Activated CD8-positive, alpha-beta memory T cell treated with anti-CD3 and anti-CD28 coated beads for 36 hours (primary cell): ENCODE data around the gene VSIR. TPM values are rescaled to one million over a fixed set of nuclear protein-coding genes. Genes with fewer than 3 reads are reported as not detected.

Experiments used
- CTCF ChIA-PET: fragments of 350-600 bp; sonication (Branson Sonifier 250); formaldehyde crosslinking; loops from one replicate; lab custom pipeline; 2021; ENCODE audit warnings: antibody characterized with exemption; lab: Charles Lee
- POLR2A ChIA-PET: fragments of 350-600 bp; sonication (Branson Sonifier 250); formaldehyde crosslinking; loops from one replicate; lab custom pipeline; 2021; ENCODE audit warnings: antibody characterized with exemption; lab: Charles Lee
- total RNA-seq, 2 experiments: library from RNA; stranded (reverse); gene quantifications; one replicate each; pipeline ENCODE4 v1.2.3, GENCODE V29; 2021

VSIR gene
- total RNA-seq, 2 experiments from 2014 or later, result 52.7 to 60.8 TPM

DNA sequence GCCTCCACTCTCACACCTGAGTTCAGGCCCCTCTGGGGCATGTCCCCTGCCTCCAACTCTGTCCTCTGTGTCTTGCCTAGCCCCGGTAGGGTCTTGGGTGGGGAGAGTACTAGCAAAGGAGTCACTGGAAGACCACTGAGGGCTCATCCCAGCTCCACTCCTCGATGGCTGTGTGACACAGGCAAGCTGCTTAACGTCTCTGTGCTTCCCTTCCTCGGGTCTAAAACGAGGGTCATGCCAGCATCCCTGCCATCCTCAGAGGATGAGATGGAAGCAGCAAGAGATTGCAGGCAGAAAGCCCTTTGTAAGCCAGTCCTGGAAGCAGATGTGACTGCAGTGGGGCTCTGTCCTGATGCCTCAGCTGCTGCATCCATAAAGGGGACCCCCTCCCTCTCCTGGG lies 38.5 kb downstream of the VSIR start:
- ChIA-PET CTCF (interaction anchor here (1.9 to 3.4 kb wide), 2 partner anchors 8 to 38 kb away, joined by 6 to 13 read pairs; partner anchors contain the start of gene VSIR), POLR2A (interaction anchor here (1.7 to 2.4 kb wide), 2 partner anchors 14 to 38 kb away, joined by 7 to 9 read pairs; partner anchors contain the start of gene VSIR)

DNA sequence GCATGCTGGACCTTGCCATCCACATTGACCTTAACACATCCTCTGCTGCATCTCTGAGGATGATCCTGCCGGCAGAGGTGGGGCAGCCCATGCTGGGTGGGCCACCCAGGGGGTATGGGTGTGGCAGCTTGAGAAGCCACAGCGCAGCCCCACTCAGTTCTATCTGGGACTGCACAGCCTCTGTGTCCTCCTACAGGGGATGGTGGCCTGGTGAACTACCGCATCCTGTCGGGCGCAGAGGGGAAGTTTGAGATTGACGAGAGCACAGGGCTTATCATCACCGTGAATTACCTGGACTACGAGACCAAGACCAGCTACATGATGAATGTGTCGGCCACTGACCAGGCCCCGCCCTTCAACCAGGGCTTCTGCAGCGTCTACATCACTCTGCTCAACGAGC lies 41.5 kb downstream of the VSIR start:
- CTCF ChIA-PET, result interaction anchor here (1.0 to 11.6 kb wide), 5 partner anchors 11 to 41 kb away, joined by 3 to 86 read pairs (median 5); partner anchors contain the start of gene VSIR
- POLR2A ChIA-PET, result interaction anchor here (1.5 to 2.9 kb wide), 2 partner anchors 17 to 41 kb away, joined by 4 to 12 read pairs; partner anchors contain the start of gene VSIR

DNA sequence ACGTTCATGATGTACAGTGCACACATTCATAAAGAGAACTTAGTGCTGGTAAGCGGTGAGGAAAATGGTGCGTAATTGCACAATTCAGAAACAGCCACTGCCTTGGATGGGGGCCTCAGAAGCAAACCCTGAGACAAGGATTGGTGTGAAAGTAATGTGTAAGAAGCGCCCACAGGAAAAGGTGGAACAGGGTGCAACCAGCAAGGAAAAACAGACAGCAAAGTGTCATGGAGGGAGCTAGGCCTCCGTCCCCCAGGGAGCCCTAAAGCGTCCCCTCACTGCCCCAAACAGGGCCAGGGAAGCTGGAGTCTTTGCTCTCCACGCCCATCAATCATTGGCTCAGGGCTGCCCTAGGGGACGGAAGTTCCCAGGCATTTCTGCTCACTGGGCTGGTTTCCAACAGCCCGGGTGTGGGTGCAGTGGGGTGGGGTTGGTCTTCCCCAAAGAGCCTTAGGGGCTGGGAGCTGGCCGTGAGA lies 44.1 kb downstream of the VSIR start:
- ChIA-PET CTCF (interaction anchor here (1.2 to 11.6 kb wide), 5 partner anchors 13 to 44 kb away, joined by 4 to 86 read pairs (median 12); partner anchors contain the start of gene VSIR), POLR2A (interaction anchor here (0.9 to 2.0 kb wide), 6 partner anchors 13 to 44 kb away, joined by 3 to 12 read pairs (median 5); partner anchors contain the start of gene VSIR)

DNA sequence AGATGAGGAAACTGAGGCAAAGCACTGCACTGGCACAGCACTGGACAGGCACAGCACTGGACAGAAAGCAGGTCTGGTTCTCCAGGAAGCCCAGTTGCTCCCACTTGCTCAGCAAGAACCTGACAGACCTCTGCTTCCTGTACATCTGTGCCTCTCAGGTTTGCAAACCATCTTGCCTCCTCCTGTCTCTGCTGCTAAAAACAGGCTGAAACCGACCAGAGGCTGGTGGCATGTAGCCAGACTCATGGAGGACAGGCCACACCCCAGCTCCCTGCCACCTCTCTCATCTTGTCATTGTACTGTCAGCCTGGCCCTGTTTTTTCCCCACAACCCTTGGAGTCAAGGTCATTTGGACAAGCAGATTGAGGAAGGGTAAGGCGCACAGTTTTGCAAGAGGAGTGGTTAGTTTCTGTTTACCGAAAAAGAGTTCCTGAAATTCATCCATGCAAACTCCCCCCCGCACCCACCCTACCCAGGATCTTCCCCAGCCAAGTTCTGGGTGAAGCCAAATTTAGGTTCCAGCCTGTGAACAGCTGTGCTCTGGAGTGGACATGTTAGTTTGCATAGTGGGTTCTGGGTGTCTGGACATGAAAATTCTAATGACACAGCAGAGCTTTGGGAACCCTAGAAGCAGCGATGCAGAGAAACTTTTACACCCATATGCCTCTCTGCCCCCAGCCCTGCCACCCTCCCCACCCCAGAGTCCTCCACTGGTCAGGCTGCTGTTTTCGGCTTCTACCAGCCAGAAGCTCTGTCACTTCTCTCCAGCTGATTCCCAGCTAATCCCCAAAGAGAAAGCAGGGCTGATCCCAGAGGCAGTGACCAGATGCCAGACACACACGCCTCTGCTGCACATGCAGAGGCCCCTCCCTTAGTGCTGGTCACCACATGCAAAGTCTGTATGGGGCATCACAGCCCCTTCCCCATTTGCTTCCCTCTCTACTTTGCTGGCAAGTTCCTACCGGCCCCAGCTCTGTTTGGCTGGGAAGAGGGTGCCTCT lies 45.3 kb downstream of the VSIR start:
- CTCF ChIA-PET, result interaction anchor here (0.9 to 11.6 kb wide), 11 partner anchors 8 to 45 kb away, joined by 3 to 86 read pairs (median 12); partner anchors contain the start of gene VSIR
- POLR2A ChIA-PET, result interaction anchor here (1.0 to 3.5 kb wide), 7 partner anchors 9 to 45 kb away, joined by 3 to 12 read pairs (median 4); partner anchors contain the start of gene VSIR

DNA sequence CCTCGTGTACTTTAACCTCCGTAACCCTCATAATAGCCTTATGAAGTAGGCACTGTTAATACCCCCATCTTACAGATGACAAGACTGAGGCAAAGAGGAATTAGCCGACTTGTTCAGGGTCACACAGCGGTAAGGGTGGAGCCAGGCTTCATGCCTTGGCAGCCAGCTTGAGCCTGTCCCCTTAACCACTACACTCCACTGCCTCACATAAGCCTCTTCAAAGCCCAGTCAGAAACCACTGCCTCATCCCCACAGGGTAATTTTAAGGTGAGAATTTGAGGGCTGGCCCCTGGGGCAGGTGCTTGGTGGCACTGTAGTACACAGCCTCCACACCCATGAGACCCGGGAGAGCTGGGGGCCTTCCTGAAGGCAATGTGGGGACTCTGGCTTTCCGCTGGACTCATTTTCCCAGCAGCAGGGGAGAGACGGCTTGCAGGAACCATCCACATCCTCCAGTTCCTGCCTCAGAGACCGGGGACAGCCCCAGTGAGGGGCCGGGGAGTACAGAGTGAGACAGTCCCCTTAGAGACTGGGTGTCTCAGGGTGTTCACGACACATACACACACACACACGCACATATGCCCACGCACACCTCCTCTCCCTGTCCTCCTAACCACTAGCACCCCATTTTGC lies 46.1 kb downstream of the VSIR start:
- POLR2A ChIA-PET, result interaction anchor here (1.2 to 3.5 kb wide), 9 partner anchors 10 to 46 kb away, joined by 3 to 18 read pairs (median 5); partner anchors contain the start of gene VSIR

DNA sequence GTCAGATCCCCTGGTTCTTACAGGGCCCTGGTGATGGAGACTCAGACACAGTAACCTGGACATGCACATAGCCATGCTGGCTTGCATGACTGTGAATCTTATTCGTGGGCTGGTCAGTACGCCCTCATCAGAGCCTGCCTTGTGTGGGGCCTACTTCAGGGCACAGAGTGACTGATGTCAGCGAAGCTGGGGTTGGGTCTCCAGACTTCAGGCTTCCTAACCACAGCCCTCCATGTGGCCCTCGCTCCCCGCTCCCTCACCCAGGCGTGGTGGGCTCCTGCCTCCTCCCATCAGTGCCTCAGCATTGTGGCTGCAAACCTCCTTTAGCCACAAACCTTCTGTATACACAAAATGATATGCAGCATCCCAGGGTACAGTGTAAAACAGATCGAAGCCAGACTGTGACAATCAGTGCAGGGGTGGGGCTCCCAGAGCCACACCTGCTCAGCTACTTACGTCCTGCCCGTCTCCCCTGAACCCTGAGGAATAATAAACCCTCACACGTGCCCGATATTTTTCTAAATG lies 46.7 kb downstream of the VSIR start:
- ChIA-PET CTCF (interaction anchor here (1.3 to 11.6 kb wide), 11 partner anchors 9 to 47 kb away, joined by 3 to 86 read pairs (median 12); partner anchors contain the start of gene VSIR), POLR2A (interaction anchor here (0.7 to 3.5 kb wide), 8 partner anchors 9 to 49 kb away, joined by 3 to 18 read pairs (median 4); partner anchors contain the start of gene VSIR)

More for the DNA sequence above, 46.1 kb downstream of the VSIR start:
- CTCF ChIA-PET, result interaction anchor here (1.3 to 11.6 kb wide), 11 partner anchors 9 to 46 kb away, joined by 3 to 86 read pairs (median 12); partner anchors contain the start of gene VSIR

DNA sequence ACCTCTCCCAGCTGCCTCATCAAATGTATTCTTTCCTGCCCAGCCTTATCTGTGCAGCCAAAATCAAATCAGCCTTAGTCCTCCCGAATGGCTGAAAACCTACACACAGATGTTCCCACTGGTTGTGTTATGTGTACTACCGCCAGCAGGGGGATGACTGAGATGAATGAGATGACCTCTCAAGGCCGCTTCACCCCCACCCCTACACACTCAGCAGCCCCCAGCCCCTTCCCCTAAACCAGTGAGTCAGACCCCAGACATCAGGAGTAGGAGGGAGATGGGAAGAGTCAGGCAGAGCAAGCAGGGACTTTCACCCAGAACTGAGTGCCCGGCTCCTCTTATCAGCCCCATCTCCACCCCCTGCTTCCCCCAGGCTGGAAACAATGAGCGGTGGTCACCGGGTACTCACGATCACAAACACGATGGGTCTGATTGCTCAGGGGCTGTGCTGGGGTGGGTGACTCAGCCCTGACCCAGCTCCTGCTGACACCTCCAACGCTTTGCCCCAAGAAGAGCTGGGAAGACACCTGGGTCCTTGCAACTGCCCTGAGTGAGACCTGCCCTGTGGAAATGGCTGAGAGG lies 47.2 kb downstream of the VSIR start:
- POLR2A ChIA-PET, result interaction anchor here (0.7 to 3.5 kb wide), 8 partner anchors 9 to 50 kb away, joined by 3 to 18 read pairs (median 4); partner anchors contain the start of gene VSIR
- CTCF ChIA-PET, result interaction anchor here (0.8 to 11.6 kb wide), 13 partner anchors 9 to 85 kb away, joined by 3 to 86 read pairs (median 6); partner anchors contain the start of gene VSIR

DNA sequence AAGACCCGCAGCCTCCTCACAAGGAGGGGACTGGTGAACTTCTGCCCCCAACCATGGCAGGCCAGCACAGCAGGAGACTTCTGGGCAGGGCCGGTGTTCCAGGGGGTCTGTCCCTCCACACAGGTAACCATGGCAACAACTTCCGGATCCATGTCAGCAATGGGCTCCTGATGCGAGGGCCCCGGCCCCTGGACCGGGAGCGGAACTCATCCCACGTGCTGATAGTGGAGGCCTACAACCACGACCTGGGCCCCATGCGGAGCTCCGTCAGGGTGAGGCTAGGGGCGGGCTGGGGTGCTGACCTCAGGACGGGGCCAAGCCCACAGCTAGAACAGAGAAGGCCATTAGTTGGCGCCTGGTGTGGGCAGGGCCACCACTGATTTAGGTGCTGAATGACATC lies 48.1 kb downstream of the VSIR start:
- POLR2A ChIA-PET, result interaction anchor here (1.7 to 3.5 kb wide), 3 partner anchors 12 to 48 kb away, joined by 5 to 18 read pairs (median 10); partner anchors contain the start of gene VSIR
- CTCF ChIA-PET, result interaction anchor here (1.1 to 11.6 kb wide), 11 partner anchors 11 to 119 kb away, joined by 3 to 86 read pairs (median 12); partner anchors contain the start of gene VSIR

DNA sequence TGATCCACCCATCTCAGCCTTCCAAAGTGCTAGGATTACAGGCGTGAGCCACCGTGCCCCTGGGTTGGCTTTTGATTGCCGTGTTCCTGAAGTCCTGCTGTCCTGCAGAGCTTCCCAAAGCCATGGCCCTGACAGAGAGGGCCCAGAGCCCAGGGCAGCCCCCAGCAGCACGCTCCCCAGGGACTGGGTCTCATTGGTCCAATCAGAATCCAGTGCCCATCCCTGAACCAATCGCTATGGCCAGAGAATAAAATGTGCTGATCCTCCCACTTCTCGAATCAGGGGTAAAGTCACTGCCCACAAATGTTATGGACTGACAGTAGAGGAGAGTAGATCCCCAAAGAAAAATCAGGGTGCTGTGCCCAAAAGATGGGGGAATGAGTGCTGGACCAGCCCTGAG lies 48.8 kb downstream of the VSIR start:
- ChIA-PET CTCF (interaction anchor here (1.4 to 11.6 kb wide), 5 partner anchors 11 to 118 kb away, joined by 3 to 86 read pairs (median 29); partner anchors contain the start of gene VSIR), POLR2A (no interaction called here)

DNA sequence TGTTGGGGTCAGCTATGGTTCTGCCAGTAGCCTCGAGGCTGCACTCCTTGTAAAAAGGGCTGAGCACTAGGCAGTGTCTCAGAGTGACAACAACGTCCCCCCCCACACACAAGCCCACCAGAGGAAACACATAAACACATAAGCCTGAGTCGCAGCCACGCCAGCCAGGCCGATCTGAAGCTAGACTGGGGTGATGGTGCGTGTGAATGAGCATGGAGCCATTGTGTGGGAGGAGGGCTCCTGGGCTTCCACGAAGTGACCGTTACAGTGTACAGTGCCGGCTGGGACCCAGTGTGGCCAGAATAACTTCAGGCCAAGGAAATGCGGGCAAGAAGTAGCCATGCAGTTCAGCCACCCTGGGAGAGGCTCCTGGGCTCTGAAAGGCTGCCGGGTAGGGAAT lies 50.0 kb downstream of the VSIR start:
- ChIA-PET CTCF (interaction anchor here (1.0 to 11.6 kb wide), 4 partner anchors 10 to 50 kb away, joined by 3 to 86 read pairs (median 18); partner anchors contain the start of gene VSIR), POLR2A (no interaction called here)

DNA sequence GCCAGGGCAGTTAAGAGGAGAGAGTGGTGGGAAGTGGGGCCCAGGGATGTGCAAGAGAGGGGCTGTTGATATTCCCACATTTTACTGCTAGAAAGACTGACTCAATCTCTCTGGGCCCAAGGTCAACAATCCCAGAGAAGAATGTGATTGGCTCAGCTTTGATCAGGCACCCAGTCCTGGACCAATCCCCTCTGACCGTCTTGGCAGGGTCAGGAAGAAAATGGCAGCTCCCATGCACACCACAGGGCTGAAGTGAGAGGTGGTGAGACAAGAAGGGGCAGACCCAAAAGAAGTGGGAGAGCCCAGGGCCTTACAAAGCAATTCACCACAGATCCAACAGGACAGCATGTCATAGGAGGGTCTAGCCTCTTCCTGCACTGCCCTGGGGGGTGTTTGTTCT lies 50.5 kb downstream of the VSIR start:
- ChIA-PET POLR2A (no interaction called here), CTCF (interaction anchor here (1.0 to 11.6 kb wide), 3 partner anchors 10 to 50 kb away, joined by 3 to 86 read pairs (median 7); partner anchors contain the start of gene VSIR)

DNA sequence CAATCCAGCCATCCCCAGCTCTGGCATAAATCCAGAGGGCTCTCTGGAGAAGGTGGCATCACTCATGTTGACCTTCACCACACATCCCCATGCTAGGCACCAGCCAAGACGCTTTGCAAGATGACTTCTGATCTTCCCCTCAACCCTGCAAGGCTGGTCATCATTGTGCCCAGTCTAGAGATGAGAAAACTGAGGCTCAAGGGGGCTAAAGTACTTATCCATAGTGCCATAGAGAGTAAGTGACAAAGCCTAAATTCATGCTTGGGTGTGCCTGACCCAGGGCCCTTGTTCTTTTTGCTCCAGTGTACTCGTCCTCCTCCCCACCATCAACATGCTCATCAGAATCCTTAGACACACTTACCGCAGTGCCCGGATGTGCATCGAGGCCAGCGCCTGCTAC lies 52.0 kb downstream of the VSIR start:
- ChIA-PET POLR2A (no interaction called here), CTCF (interaction anchor here (1.5 kb wide), 1 partner anchor 12 kb away, joined by 3 read pairs; no protein-coding TSS in a partner anchor)

DNA sequence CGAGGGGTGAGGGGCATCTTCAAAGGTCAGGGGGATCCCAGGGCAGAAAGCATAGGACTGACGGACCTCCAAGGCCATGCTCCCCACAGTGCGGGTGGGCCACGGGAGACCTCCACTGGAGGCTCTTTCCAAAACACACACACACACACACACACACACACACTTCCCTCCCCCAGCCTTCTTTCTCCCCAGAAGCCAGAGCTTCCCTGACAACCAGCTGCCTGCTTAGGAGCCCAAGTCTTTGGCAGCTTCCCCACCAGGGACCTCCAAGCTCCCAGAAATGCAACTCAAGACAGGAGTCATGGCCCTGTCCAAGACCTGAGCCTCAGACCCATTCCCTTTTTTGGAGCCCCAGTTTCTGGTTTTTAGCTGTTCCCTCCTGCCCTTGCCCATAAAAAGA lies 53.0 kb downstream of the VSIR start:
- CTCF ChIA-PET, result interaction anchor here (1.5 to 1.6 kb wide), 2 partner anchors 11 to 91 kb away, joined by 3 read pairs; no protein-coding TSS in a partner anchor
- POLR2A ChIA-PET, result no interaction called here

DNA sequence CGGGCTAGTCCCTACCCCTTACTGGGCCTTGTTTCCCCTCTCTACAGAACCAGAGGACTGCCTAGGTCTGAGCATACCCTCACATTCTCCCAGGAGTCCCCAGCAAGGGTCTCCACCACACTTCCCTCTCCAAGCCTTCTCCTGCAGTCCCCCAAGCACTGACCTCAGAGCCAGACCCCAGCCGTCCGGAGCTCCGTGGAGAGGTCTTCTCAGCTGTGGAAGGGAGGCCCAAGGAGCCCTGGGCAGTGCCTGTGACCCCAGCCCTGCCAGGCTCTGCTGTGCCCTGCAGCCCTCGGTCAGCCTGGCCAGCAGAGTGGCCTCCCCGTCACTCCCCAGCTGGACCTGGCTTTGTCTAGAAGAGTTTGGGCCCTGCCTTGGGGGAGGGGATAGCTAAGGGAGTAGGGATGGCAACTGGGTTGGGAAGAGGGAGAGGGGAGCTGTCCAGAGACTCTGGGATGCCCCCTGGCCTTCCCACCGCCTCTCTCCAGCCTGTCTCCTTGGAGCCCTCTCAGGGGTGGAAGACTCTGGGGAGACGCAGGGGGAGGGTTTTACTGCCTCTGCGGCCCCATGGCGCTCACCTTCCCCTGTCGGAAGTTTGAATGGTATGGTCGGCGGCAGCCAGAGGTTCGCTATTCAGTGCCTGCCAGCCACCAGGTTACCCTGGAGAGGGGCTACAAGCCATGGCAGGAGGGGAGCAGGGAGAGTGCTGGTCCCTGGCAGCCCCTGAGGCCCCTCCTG lies 53.7 kb downstream of the VSIR start, which contains the start of gene C10orf105:
Gene C10orf105, minus strand, starts transcription at position 315 of the 738 bp plus-strand sequence. CDS start 3,441 bp downstream, outside the sequence.
- ChIA-PET CTCF (interaction anchor here (1.0 to 1.6 kb wide), 3 partner anchors 10 to 92 kb away, joined by 3 to 4 read pairs (median 3); partner anchors contain the start of gene VSIR), POLR2A (no interaction called here)

DNA sequence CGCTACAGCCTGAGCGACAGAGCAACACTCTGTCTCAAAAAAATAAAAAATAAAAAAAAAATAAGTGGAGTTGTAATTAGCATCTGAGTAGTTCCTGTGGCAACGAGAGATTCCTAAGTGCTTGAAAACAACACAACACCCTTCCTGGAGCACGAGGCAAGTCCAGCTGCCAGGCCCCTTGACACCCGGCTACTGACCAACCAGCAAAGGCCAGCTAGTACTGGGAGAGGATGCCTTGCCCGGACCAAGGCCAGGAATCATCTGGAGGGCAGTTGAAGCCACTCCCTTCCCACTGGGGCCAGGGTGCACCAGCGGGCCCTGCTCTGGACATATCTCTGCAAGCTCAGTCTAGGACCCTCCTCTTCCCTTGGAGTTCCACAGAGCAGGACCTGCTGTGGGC lies 54.3 kb downstream of the VSIR start:
- ChIA-PET CTCF (interaction anchor here (1.0 to 1.6 kb wide), 3 partner anchors 9 to 93 kb away, joined by 3 to 4 read pairs (median 3); partner anchors contain the start of gene VSIR), POLR2A (no interaction called here)

DNA sequence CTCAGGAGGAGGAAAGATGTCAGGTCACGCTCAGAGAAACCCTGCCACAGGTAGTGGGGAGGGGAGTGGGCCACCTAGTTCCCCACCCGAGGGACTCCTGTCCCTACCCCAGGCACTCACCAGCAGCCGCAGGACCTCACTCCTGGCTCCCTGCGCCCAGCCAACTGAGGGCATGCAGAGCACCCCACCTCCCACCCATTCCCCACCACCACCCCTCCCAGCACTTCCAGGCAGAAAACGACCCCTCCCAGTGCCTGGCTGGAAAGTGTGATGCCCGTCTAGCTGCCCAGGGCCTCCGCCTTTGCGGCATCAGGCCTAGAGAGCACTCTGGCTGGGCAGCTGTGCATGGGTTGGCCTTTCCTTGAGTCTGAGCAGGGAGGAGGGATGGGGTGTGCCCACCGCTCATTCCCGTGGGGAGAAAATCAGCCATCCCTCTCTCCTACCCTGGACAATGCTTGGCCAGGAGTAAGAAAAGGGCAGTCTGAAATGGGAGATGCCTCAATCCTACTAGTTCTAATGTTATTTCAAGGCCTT lies 55.1 kb downstream of the VSIR start:
- CTCF ChIA-PET, result interaction anchor here (1.0 to 2.4 kb wide), 3 partner anchors 8 to 20 kb away, joined by 3 to 5 read pairs (median 3); no protein-coding TSS in a partner anchor
- POLR2A ChIA-PET, result no interaction called here
